ENCODE results near the gene ROBO1.

- no peak for TF ChIP-seq CTCF (IDR thresholded peaks at IDR 0.05; ENCODE audit: control extremely low read depth in 1 of 3, insufficient read depth in 1 of 3, low read depth in 1 of 3, low read length in 3 of 3)
- no peak for TF ChIP-seq CHD2 (IDR thresholded peaks at IDR 0.05; ENCODE audit: low read length)
- no peak for TF ChIP-seq POLR2A (IDR thresholded peaks at IDR 0.05; ENCODE audit: control extremely low read depth in 1 of 2, low read depth in 2 of 2, low read length in 2 of 2)
- no peak for TF ChIP-seq POU5F1 (IDR thresholded peaks at IDR 0.05; ENCODE audit: low read depth, low read length)
- TF ChIP-seq GTF2F1 (IDR thresholded peaks at IDR 0.05; ENCODE audit: borderline replicate concordance, low read depth, low read length), result no peak
- no peak for TF ChIP-seq TCF12 (IDR thresholded peaks at IDR 0.05; ENCODE audit: low read depth, low read length)
- no peak for TF ChIP-seq RAD21 (IDR thresholded peaks at IDR 0.05 in 1 of 2, conservative IDR thresholded peaks at IDR 0.05 in 1 of 2; ENCODE audit: low read depth in 2 of 2, low read length in 2 of 2)
- TF ChIP-seq USF2 (IDR thresholded peaks at IDR 0.05; ENCODE audit: low read length), result no peak
- TF ChIP-seq TAF1 (IDR thresholded peaks at IDR 0.05; ENCODE audit: low read depth, low read length), result no peak
These were observed 1078.4 kb downstream of the ROBO1 start for GRCh38 chr3:78689378-78689777.
